Uterus (tissue), 2 donors: ENCODE measurements around the gene MINPP1.

ENCODE experiments used
- CTCF ChIP-seq, 4 experiments: fragments of 200-600 bp in 2 of 4; fragments of 450-650 bp in 2 of 4; sonication (generic) in 2 of 4; IDR thresholded peaks; one replicate each; pipeline ENCODE4 v1.5.1; 2016 to 2019; ENCODE audit warnings: antibody characterized with exemption in 4 of 4, mild to moderate bottlenecking in 2 of 4, moderate library complexity in 1 of 4
- POLR2A ChIP-seq, 2 donors: fragments of 450-650 bp; IDR thresholded peaks; one replicate each; pipeline ENCODE4 v1.6.1; 2016; ENCODE audit warnings: antibody characterized with exemption in 2 of 2, mild to moderate bottlenecking in 1 of 2, moderate library complexity in 1 of 2

GRCh38 chr10:87532696-87533095 is 28.0 kb downstream of the MINPP1 start:
- no peak for TF ChIP-seq CTCF (IDR thresholded peaks at IDR 0.05)
- TF ChIP-seq POLR2A (IDR thresholded peaks at IDR 0.05), result no peak
